GM21576 (cell line): ENCODE data around the gene TUBB8B.
"Not testable (repeated sequence)": the region's sequence is repeated elsewhere in the genome, so short reads cannot be mapped to it uniquely, and the experiment has no call there.

Experiments
- ATAC-seq: cut with Tn5 transposase; IDR thresholded peaks from one replicate; pipeline ENCODE4 v1.9.1; 2021; ENCODE audit warnings: mild to moderate bottlenecking, moderate library complexity; ENCODE audit not compliant: unreplicated experiment

TUBB8B gene

GRCh38 chr18:49176-49665 is at the start of gene TUBB8B:
TUBB8B (minus strand) TSS chr18:49615; CDS start chr18:49557, 58 bp downstream.
- ATAC-seq: not testable (repeated sequence)

- ATAC-seq: peak; percentile 94
Observed at GRCh38 chr18:97252-97914, 48.0 kb upstream of the TUBB8B start.

- ATAC-seq: not testable (repeated sequence)
Observed at GRCh38 chr18:96767-97131, 47.3 kb upstream of the TUBB8B start.

- ATAC-seq: not testable (repeated sequence)
Observed at GRCh38 chr18:96101-96766, 46.8 kb upstream of the TUBB8B start.

GRCh38 chr18:95580-95979 is 46.2 kb upstream of the TUBB8B start:
- ATAC-seq: not testable (repeated sequence)

GRCh38 chr18:93897-94408 is 44.5 kb upstream of the TUBB8B start:
- not testable (repeated sequence) for ATAC-seq

- ATAC-seq: not testable (repeated sequence)
Observed at GRCh38 chr18:91561-91960, 42.1 kb upstream of the TUBB8B start.

- ATAC-seq: not testable (repeated sequence)
Observed at GRCh38 chr18:90396-91193, 41.2 kb upstream of the TUBB8B start.

- ATAC-seq: not testable (repeated sequence)
Observed at GRCh38 chr18:89124-89523, 39.7 kb upstream of the TUBB8B start.

GRCh38 chr18:84801-85200 is 35.4 kb upstream of the TUBB8B start:
- ATAC-seq: not testable (repeated sequence)

GRCh38 chr18:82626-83209 is 33.3 kb upstream of the TUBB8B start:
- not testable (repeated sequence) for ATAC-seq

GRCh38 chr18:80881-81280 is 31.5 kb upstream of the TUBB8B start:
- ATAC-seq: not testable (repeated sequence)

- ATAC-seq: not testable (repeated sequence)
Observed at GRCh38 chr18:80202-80601, 30.8 kb upstream of the TUBB8B start.

GRCh38 chr18:75525-76160 is 26.2 kb upstream of the TUBB8B start:
- not testable (repeated sequence) for ATAC-seq

GRCh38 chr18:73181-73777 is 23.9 kb upstream of the TUBB8B start:
- not testable (repeated sequence) for ATAC-seq

GRCh38 chr18:67701-68100 is 18.3 kb upstream of the TUBB8B start:
- not testable (repeated sequence) for ATAC-seq

- ATAC-seq: not testable (repeated sequence)
Observed at GRCh38 chr18:64279-64678, 14.9 kb upstream of the TUBB8B start.

- ATAC-seq: not testable (repeated sequence)
Observed at GRCh38 chr18:63656-64055, 14.2 kb upstream of the TUBB8B start.

GRCh38 chr18:54388-54787 is 5.0 kb upstream of the TUBB8B start:
- not testable (repeated sequence) for ATAC-seq

- ATAC-seq: not testable (repeated sequence)
Observed at GRCh38 chr18:48696-49095, 719 bp downstream of the TUBB8B start.
